ENCODE data around the gene CDKN2C. TPM values are rescaled to one million over a fixed set of nuclear protein-coding genes. Genes with fewer than 3 reads are reported as not detected.

Gene CDKN2C
- total and polyA plus RNA-seq, 10 of the 15 experiments (the other 5 are each of a cell fraction or from before 2014, with no cell fraction given), result 3.3 to 11.7 (median 6.0) TPM

DNA sequence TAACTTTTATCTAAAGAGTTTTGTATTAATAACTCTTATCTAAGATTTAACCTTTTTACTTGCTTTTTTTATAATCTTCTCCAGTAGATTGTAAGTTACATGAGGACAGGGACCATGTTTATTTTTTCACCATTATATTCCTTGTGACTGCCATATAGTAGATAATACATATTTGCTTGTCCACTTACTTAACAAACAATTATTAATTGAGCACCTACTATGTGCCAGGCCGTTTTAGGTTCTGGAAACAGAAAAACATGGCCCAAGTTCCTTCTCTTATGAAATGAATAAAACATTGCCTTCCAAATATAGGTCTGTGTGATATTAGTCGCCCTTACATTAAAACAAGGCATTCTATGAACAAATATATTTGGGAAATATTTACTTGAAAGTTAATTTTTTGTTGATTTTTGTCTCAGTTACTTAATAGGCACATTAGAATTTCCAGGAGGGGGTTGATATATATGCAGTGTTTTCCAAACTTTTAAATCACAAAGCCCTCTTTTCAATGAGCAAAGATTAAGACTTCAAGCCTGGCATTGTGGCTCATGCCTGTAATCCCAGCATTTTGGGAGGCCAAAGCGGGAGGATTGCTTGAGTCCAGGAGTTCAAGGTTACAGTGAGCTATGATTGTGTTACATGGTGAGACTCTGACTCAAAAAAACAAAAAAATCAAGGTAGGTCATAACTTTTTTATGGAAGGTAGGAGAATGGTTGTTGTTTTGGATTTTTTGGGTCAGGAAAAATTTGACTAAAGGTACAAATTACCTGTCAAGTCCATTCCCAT lies 22.7 kb downstream of the CDKN2C start:
- Histone ChIP-seq H3K4me1 (ENCODE audit: control insufficient read depth, insufficient read depth, low read length) (peaks cover 6% of the 10 kb centered on the region; the same call in 1 of the 2 replicates), H3K79me2 (ENCODE audit: control insufficient read depth, insufficient read depth, low read length) (no peaks in the 10 kb centered on the region), H3K4me3 (no peak overlapping the region), H3K27me3 (replicated peaks in 1 of 2; ENCODE audit: control insufficient read depth in 2 of 2, insufficient read depth in 2 of 2, low read length in 1 of 2) (no peaks in the 10 kb centered on the region), H3K27ac (ENCODE audit: control insufficient read depth, insufficient read depth) (no peak overlapping the region), H3K4me2 (ENCODE audit: control insufficient read depth, insufficient read depth) (no peak overlapping the region), H3K9me3 (replicated peaks; ENCODE audit: control insufficient read depth, insufficient read depth, low read length) (no peaks in the 10 kb centered on the region; the same call in 2 of the 3 replicates), H4K20me1 (ENCODE audit: control insufficient read depth, insufficient read depth) (no peaks in the 10 kb centered on the region), H2AFZ (ENCODE audit: control insufficient read depth, low read depth, low read length) (no peak overlapping the region), H3K9ac (ENCODE audit: control insufficient read depth, insufficient read depth, low read length) (no peak overlapping the region), H3K36me3 (ENCODE audit: control insufficient read depth in 2 of 2, insufficient read depth in 2 of 2, low read length in 1 of 2) (no peaks in the 10 kb centered on the region)
- 75% methylated on average over 3 of the region's 3 CpGs for WGBS (ENCODE audit: insufficient coverage, insufficient replicate concordance, low lambda C conversion rate, missing lambda C conversion rate)
- FAIRE-seq, result no peak
- intact Hi-C loops (cut with micrococcal nuclease; ENCODE audit: unreplicated experiment), result no loop called here
- in situ Hi-C loops (cut with MboI), result no loop called here
- ChIA-PET RAD21 (ENCODE audit: unreplicated experiment) (no interaction called here), CTCF (no interaction called here), POLR2A (no interaction called here), SMC1A (ENCODE audit: uncharacterized antibody, unreplicated experiment) (no interaction called here)
- no TSS peak for BruUV-seq (replicated peaks)
- DNase-seq (ENCODE audit: low read depth, low spot score), result no peak
- ATAC-seq, result no peak
- TF ChIP-seq, protein P1, sequence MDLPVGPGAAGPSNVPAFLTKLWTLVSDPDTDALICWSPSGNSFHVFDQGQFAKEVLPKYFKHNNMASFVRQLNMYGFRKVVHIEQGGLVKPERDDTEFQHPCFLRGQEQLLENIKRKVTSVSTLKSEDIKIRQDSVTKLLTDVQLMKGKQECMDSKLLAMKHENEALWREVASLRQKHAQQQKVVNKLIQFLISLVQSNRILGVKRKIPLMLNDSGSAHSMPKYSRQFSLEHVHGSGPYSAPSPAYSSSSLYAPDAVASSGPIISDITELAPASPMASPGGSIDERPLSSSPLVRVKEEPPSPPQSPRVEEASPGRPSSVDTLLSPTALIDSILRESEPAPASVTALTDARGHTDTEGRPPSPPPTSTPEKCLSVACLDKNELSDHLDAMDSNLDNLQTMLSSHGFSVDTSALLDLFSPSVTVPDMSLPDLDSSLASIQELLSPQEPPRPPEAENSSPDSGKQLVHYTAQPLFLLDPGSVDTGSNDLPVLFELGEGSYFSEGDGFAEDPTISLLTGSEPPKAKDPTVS (IDR thresholded peaks at IDR 0.05; ENCODE audit: low read depth, low read length), result no peak
- TF ChIP-seq, protein P2, sequence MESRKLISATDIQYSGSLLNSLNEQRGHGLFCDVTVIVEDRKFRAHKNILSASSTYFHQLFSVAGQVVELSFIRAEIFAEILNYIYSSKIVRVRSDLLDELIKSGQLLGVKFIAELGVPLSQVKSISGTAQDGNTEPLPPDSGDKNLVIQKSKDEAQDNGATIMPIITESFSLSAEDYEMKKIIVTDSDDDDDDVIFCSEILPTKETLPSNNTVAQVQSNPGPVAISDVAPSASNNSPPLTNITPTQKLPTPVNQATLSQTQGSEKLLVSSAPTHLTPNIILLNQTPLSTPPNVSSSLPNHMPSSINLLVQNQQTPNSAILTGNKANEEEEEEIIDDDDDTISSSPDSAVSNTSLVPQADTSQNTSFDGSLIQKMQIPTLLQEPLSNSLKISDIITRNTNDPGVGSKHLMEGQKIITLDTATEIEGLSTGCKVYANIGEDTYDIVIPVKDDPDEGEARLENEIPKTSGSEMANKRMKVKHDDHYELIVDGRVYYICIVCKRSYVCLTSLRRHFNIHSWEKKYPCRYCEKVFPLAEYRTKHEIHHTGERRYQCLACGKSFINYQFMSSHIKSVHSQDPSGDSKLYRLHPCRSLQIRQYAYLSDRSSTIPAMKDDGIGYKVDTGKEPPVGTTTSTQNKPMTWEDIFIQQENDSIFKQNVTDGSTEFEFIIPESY (IDR thresholded peaks at IDR 0.05), result no peak
- TF ChIP-seq CREM (IDR thresholded peaks at IDR 0.05; ENCODE audit: low read depth) (no peak), RAD21 (IDR thresholded peaks at IDR 0.05; ENCODE audit: insufficient read depth, low read depth, low read length) (no peak), FOS (IDR thresholded peaks at IDR 0.05; ENCODE audit: borderline replicate concordance, extremely low read depth, insufficient read length) (no peak), EGR1 (IDR thresholded peaks at IDR 0.05; ENCODE audit: borderline replicate concordance in 1 of 2, low read depth in 2 of 2, low read length in 2 of 2) (no peak), CBX5 (IDR thresholded peaks at IDR 0.05; ENCODE audit: low read depth) (no peak), KDM1A (IDR thresholded peaks at IDR 0.05; ENCODE audit: borderline replicate concordance) (no peak), SMAD5 (IDR thresholded peaks at IDR 0.05; ENCODE audit: low read depth) (no peak), RB1 (IDR thresholded peaks at IDR 0.05; ENCODE audit: borderline replicate concordance) (no peak), SIX5 (IDR thresholded peaks at IDR 0.05; ENCODE audit: low read depth, low read length, severe bottlenecking) (no peak), HDAC6 (IDR thresholded peaks at IDR 0.05; ENCODE audit: unreplicated experiment) (no peak), MTA2 (IDR thresholded peaks at IDR 0.05; ENCODE audit: low read depth) (no peak), CHD2 (IDR thresholded peaks at IDR 0.05; ENCODE audit: borderline replicate concordance, low read depth, low read length) (no peak)
- TF ChIP-seq, protein P3, sequence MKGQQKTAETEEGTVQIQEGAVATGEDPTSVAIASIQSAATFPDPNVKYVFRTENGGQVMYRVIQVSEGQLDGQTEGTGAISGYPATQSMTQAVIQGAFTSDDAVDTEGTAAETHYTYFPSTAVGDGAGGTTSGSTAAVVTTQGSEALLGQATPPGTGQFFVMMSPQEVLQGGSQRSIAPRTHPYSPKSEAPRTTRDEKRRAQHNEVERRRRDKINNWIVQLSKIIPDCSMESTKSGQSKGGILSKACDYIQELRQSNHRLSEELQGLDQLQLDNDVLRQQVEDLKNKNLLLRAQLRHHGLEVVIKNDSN (IDR thresholded peaks at IDR 0.05; ENCODE audit: borderline replicate concordance, extremely low read length, insufficient read depth, low read depth, low read length), result no peak
- TF ChIP-seq, protein P4, sequence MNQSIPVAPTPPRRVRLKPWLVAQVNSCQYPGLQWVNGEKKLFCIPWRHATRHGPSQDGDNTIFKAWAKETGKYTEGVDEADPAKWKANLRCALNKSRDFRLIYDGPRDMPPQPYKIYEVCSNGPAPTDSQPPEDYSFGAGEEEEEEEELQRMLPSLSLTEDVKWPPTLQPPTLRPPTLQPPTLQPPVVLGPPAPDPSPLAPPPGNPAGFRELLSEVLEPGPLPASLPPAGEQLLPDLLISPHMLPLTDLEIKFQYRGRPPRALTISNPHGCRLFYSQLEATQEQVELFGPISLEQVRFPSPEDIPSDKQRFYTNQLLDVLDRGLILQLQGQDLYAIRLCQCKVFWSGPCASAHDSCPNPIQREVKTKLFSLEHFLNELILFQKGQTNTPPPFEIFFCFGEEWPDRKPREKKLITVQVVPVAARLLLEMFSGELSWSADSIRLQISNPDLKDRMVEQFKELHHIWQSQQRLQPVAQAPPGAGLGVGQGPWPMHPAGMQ (IDR thresholded peaks at IDR 0.05; ENCODE audit: borderline replicate concordance), result no peak
- TF ChIP-seq, protein P5, sequence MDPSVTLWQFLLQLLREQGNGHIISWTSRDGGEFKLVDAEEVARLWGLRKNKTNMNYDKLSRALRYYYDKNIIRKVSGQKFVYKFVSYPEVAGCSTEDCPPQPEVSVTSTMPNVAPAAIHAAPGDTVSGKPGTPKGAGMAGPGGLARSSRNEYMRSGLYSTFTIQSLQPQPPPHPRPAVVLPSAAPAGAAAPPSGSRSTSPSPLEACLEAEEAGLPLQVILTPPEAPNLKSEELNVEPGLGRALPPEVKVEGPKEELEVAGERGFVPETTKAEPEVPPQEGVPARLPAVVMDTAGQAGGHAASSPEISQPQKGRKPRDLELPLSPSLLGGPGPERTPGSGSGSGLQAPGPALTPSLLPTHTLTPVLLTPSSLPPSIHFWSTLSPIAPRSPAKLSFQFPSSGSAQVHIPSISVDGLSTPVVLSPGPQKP (IDR thresholded peaks at IDR 0.05; ENCODE audit: low read depth, low read length), result no peak
